Midbrain (tissue), 1 donor: Measurements from ENCODE around the gene ATP1A2.

Experiments
- DNase-seq: peaks from one replicate; lab custom pipeline; 2025; lab: John Stamatoyannopoulos, UW

The ATP1A2 gene

DNA sequence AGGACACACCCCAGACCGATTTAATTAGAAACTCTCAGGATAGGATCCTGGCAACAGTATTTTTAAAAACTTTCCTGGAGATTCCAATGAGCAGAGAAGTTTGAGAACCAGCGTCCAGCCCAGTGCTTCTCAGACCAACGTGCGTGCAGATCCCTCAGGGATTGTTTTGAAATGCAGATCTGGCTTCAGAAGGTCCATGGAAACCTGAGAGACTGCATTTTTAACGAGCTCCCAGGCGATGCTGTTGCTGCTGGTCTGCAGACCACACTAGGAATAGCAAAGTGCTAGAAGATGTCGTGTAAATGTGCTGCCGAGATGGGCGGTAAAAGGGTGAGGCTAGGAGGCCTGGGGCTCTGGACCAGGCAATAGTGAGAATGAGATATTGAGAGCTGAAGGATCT, 56.4 kb downstream of the ATP1A2 start:
- DNase-seq: no peak

DNA sequence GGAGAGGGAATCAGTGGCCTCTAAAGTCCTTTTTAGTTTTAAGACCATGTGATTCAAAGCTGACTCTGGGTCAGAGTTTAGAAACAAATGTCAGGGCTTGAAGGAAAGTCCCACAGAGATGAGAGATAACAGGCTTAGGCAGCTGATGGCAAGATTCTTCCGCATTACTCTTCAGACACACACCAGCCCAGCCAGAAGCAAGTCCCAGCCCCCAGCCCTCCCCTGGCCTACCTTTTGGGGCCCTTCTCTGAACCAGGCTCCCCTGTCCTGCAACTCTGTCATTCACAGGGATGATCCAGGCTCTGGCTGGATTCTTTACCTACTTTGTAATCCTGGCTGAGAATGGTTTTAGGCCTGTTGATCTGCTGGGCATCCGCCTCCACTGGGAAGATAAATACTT, 61.7 kb downstream of the ATP1A2 start:
- DNase-seq: no peak

DNA sequence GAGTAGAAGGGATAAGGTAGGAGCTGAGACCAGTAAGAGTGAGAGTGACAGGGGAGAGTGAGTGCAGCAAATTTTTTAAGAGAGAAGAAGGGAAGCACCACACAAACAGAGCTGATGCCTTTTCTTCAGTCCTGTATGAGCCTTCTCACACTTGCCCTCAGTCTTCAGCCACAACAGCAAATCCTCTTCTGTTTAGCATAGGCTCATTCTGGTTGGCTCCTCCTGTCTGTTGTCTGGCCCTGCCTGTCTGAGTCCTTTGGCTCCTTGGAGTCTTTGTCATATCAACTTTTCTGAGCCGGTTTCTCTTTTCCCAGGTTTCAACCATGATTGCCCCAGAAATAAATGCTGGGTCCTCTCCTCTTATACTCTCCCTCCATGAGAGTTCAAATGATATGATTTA, 62.1 kb downstream of the ATP1A2 start:
- no peak for DNase-seq

DNA sequence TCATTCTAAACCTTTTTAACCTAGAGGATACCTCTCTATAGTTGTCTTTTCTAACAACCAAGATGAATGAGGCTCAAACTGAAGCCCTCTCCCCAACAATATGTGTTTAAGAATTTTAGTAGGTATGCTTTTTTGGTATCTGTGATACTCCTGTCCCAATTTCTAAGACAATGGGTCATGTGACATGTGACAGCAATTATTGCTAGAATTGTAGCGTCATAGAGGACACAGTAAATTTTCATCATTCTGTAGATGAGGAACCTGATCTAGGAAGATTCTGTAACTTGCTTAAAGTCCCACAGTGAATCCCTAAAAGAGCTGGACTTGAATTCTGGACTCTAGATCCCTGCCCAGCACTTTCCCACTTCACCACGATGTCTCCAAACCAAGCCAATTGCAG, 63.2 kb downstream of the ATP1A2 start:
- DNase-seq: no peak

DNA sequence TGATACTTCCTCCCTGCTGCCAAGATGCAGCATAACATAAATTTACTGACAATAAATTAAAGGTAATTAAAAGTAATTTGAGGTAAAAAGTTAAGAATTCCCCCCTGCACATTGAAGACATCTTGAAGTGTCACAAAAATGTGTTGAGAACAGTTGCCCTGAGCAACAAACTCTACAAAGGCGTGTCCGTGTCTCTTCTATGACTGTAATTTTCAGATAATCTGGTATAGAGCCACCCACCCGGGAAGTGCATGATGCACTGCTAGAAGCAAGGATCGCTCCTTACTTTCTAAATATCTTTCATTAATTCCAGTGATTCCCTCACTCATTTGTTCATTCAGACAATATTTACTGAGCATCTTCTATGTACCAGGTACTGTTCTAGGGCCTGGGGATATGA, 63.8 kb downstream of the ATP1A2 start:
- no peak for DNase-seq

DNA sequence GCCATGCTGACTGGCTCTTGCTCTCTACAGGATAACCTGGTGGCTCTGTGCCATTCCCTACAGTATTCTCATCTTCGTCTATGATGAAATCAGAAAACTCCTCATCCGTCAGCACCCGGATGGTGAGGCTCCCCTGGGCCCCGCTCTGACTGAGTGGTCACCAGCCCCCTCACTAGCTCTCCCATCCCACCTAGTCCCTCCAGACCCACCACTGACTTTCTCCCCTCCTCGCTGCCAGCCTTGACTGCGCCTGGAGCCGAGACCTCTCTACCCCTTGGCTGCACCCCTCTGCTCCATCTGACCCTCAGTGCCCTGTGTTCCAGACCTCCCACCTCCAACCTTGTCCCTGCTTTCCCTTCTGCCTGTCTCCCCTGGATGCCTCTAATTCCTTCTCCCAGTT, 70.7 kb downstream of the ATP1A2 start:
- no peak for DNase-seq

DNA sequence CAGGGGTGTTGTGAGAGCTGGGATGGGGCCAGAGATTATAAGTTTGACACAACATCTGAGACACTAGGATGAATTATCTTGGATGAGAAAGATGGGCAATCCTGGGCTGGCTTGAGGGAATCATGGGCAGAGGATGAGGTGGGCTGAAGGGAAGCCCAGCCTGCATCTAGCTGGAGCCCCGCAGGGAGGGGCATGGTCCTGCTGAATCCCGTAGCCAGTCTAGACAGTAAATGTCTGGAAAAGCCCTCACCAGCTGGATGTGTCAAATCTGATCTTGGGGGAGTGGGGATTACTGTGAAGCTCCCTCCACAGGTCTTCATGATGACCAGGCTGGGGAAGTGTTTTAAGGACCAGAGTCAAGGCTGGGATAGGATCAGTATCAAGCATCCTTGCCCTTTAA, 71.2 kb downstream of the ATP1A2 start:
- DNase-seq: no peak

DNA sequence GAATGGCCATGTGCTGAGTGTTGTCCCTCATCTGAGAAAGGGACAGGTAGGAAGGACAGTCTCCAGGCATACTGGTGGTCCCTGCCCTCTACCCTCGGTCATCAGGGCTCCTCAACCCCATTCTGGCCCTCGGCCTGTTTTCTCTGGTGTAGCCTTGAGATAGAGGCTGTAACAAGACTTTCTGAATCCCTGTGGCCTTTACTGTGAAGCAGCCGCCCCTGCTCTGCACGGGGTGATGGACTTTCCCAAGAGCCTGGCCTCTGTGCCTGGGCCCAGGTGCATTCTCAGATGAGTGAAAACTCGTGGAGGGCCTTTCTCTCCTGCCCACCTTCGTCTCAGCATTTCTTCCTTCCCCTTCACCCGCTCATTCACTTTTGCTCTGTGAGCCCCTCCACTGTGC, 71.8 kb downstream of the ATP1A2 start:
- DNase-seq: no peak

DNA sequence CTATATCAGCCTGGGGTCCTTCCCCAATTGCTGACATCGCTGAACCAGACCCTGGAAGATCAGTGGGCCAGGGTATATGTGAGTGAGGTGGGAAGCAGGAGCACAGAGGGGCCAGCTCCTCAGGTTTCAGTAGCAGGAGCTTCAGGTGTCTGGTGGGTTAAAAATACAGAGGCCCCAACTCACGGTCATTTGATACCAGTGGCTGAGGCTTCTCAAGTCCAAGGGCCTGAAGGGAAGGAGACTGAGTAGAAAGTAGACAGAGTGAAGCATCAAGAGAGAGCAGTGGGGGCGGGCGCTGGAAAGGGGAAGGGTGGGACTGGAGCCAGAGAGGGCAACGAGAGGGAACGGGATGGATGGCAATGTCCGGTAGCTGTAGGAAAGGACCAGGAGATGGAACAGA, 72.8 kb downstream of the ATP1A2 start:
- no peak for DNase-seq

DNA sequence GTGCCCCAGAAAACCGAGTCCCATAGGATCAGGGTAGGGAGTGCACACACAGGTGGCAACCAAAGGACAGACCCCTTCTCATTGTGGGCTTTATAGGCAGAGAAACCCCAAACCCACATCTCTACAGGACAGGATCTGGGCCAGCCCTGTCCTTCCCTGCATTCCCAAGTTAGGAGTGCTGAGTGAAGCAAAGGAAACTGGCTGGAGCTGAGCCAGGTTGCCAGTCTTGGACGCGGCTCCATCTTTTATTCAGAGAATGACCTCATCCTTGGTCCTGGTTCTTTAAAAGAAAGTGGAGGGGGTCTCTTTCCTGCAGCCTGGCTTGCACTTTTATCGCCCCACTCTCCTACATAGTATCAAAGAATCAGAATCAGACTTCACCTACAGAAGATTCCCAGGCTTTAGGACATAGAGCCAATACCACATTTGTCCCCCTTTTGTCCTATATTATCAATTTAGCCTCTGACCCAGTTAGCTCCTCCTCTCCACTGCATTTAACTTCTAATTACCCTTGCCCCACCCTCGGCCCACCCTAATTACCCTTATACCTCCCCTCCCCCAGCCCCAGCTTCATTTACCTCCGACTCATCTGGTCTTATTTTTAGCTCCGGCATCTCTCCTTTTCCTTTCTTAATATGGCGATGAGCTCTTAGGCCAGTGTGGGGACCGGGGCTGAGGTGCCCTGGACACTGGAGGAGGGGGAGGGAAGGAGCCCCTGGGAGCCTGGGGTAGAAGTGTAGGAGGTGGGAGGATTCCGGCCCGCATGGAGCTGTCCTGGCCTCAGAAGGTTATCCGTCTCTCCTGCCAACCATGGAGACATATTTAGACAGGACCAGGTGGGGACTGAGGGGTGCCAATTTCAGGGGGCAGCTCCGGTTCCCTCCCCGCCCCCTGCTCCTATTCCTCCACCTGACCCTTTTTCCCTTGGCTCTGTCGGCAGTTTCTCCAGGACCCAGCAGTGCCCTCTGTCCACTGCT, 74.4 kb downstream of the ATP1A2 start, which contains the start of gene CASQ1:
Gene CASQ1 (plus strand): TSS at position 927 of the 977 bp plus-strand sequence. CDS start 177 bp downstream, outside the sequence.
- peak; percentile 38 for DNase-seq

DNA sequence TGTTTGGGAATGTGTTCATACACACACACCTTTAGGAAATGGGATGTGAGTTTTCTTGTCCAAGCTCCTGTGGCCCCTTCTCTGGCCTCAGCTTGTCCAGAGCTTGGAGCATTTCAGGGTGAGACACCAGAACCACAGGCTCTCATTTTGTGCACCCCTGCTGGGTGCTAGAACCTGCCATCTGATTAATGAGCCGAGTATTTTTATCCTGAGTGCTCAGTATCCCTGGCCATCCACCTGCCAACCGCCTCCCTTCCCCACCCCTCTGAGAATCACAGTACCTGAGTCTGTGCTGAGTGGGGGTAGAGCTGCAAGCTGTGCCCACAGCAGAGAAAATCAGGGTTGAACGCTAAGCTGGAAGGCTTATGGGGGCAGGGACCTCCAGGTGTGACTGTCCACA, 76.2 kb downstream of the ATP1A2 start:
- DNase-seq: no peak

DNA sequence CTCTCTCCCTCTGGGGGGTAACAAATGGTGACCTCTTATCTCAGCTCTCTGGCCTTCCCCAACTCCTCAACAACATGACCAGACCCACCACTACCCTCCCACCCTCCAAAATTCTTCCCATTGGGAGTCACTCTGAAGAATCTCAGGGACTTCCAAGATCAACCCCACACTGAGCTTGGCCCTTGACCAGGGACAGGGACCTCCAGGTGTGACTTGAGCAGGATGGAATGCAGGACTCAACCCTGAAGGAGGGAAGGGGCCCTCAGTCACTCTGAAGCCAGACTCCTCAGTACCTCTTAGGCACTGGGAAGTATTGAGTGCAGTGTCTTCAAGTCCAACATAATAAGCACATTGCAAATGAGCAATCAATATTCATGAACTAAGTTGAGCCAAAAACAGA, 76.7 kb downstream of the ATP1A2 start:
- DNase-seq: no peak
